DND-41 (cell line): ENCODE results near the gene OR10A5.

Experiments used
- EZH2 ChIP-seq: IDR thresholded peaks from 3 replicates; pipeline ENCODE4 v1.6.1; 2012; ENCODE audit warnings: borderline replicate concordance, low read depth, mild to moderate bottlenecking, moderate library complexity, low read length, inconsistent platforms; ENCODE audit not compliant: severe bottlenecking
- TF ChIP-seq, protein P1 (sequence below): IDR thresholded peaks from 2 replicates; pipeline ENCODE4 v1.5.1; 2012; ENCODE audit warnings: borderline replicate concordance, low read length, moderate library complexity, mild to moderate bottlenecking; ENCODE audit not compliant: poor library complexity, severe bottlenecking; ENCODE audit errors: extremely low read depth

DNA sequence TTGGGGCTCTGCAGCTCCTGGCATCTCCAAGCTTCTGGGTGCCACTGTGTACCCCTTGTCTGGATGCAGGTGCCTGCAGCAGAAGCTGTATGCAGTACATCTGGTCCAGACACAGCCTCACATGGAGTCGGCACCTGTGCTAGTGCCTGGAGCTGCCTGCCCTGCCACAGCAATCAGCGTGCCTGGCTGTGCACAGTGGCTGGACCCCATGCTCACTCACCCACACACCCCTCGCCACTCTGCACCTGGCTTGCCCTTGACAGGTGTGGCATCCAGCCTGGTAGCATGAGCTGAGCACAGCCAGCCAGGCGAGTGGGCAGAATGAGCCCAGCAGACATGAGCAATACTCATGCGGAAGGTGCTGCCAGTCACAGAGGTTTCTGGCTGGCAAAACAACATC, 26.5 kb upstream of the OR10A5 start:
- TF ChIP-seq, protein P1, sequence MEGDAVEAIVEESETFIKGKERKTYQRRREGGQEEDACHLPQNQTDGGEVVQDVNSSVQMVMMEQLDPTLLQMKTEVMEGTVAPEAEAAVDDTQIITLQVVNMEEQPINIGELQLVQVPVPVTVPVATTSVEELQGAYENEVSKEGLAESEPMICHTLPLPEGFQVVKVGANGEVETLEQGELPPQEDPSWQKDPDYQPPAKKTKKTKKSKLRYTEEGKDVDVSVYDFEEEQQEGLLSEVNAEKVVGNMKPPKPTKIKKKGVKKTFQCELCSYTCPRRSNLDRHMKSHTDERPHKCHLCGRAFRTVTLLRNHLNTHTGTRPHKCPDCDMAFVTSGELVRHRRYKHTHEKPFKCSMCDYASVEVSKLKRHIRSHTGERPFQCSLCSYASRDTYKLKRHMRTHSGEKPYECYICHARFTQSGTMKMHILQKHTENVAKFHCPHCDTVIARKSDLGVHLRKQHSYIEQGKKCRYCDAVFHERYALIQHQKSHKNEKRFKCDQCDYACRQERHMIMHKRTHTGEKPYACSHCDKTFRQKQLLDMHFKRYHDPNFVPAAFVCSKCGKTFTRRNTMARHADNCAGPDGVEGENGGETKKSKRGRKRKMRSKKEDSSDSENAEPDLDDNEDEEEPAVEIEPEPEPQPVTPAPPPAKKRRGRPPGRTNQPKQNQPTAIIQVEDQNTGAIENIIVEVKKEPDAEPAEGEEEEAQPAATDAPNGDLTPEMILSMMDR, result no peak
- TF ChIP-seq EZH2, result no peak
